NCI-H2171 (cell line): Measurements from ENCODE around the gene PNMA1.

ENCODE experiments used
- DNase-seq: peaks from one replicate; lab custom pipeline; 2025; lab: John Stamatoyannopoulos, UW

Gene PNMA1

DNA sequence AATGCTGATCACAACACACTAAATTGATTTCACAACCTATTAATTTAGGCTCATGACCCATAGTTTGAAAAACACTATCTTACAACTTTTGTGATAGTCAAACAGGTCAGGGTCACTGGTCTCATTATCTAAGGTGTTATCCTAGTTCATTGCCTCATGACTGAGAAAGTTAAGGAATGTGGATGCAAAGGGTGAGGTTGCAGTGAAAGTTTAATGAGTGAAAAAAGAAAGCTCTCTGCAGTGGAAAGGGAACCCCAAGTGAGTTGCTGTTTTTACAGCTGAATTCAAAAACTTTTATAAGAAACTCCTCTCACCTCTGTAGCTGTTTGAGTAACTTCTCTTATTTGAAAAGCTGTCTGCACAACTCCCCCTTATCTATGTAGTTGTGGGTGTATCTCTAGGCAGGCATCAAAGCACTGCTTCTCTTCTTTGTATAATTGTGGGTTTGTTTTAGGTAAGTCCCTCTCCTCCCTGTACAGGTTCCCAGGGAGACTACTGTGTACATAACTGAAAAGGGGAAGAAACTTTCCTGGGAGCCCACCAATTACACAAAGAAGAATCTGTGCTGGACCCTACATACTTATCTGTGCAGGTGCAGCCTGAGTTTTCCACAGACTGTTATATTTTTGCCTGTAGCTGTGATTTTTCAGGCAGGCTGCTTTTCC, 50.5 kb downstream of the PNMA1 start:
- DNase-seq, result no peak

DNA sequence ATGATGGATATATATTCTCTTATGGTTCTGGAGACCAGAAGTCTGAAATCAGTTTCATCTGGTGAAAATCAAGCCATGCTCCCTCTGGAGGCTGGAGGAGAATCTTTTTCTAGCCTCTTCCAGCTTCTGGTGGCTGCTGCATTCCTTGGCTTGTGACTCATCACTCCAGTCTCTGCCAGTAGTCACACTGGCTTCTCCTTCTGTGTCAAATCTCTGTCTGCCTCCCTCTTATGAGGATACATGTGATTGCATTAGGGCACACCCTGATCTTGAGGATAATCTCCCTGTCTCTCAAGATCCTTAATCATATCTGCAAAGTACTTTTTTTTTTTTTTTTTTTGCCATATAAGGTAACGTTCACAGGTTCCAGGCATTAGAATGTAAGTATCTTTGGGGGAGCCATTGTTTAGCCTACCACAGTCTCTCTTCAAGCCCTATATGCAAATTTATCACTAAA, 51.7 kb downstream of the PNMA1 start:
- peak; percentile 50 for DNase-seq

DNA sequence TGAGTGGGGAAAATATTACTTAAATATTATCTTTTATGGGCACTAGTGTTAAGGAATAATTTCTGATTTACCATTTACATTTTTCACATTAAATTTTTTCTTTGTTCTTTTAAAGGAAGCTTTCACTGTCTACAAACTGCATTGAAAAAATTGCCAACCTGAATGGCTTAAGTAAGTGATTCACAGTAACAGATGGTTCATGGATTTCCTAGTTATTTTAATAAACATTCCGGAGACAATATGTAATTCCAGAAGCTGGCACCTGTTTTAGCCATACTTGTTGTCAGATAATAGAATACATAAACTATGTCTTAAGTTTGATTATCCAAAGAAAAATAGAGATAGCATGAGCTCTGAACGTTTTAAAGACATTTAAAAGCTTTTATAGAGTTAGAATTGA, 52.3 kb downstream of the PNMA1 start:
- peak; percentile 35 for DNase-seq
